ENCODE results near the gene KLHL14.
"Not testable (repeated sequence)": the region's sequence is repeated elsewhere in the genome, so short reads cannot be mapped to it uniquely, and the experiment has no call there.

KLHL14 gene

GRCh38 chr18:32711862-32712261 lies 61.0 kb downstream of the KLHL14 start:
- DNase-seq: no peak

GRCh38 chr18:32707586-32707985 lies 65.2 kb downstream of the KLHL14 start:
- DNase-seq: no peak

GRCh38 chr18:32707147-32707546 lies 65.7 kb downstream of the KLHL14 start:
- DNase-seq: no peak

GRCh38 chr18:32701313-32701712 lies 71.5 kb downstream of the KLHL14 start:
- no peak for DNase-seq

GRCh38 chr18:32698153-32698552 lies 74.7 kb downstream of the KLHL14 start:
- no peak for DNase-seq

GRCh38 chr18:32696376-32696775 lies 76.4 kb downstream of the KLHL14 start:
- DNase-seq: no peak

GRCh38 chr18:32695534-32695933 lies 77.3 kb downstream of the KLHL14 start:
- no peak for DNase-seq

- DNase-seq: no peak
Observed at GRCh38 chr18:32688821-32689220, 84.0 kb downstream of the KLHL14 start.

GRCh38 chr18:32684940-32685339 lies 87.9 kb downstream of the KLHL14 start:
- DNase-seq: no peak

GRCh38 chr18:32684096-32684495 lies 88.7 kb downstream of the KLHL14 start:
- no peak for DNase-seq

- DNase-seq: no peak
Observed at GRCh38 chr18:32683044-32683443, 89.8 kb downstream of the KLHL14 start.

- no peak for DNase-seq
Observed at GRCh38 chr18:32677578-32677977, 95.2 kb downstream of the KLHL14 start.

- DNase-seq: no peak
Observed at GRCh38 chr18:32674491-32674890, 98.3 kb downstream of the KLHL14 start.

GRCh38 chr18:32672398-32672797 lies 100.4 kb downstream of the KLHL14 start:
- no peak for DNase-seq

GRCh38 chr18:32670727-32671126 lies 102.1 kb downstream of the KLHL14 start:
- no peak for DNase-seq

- DNase-seq: no peak
Observed at GRCh38 chr18:32669549-32670165, 103.2 kb downstream of the KLHL14 start.

- no peak for DNase-seq
Observed at GRCh38 chr18:32668956-32669355, 103.9 kb downstream of the KLHL14 start.

- DNase-seq: no peak
Observed at GRCh38 chr18:32661486-32662299, 111.1 kb downstream of the KLHL14 start.

- DNase-seq: not testable (repeated sequence)
Observed at GRCh38 chr18:32654507-32654906, 118.3 kb downstream of the KLHL14 start.

GRCh38 chr18:32637659-32638058 lies 135.2 kb downstream of the KLHL14 start:
- not testable (repeated sequence) for DNase-seq

GRCh38 chr18:32637226-32637625 lies 135.6 kb downstream of the KLHL14 start:
- no peak for DNase-seq

GRCh38 chr18:32634876-32635431 lies 137.9 kb downstream of the KLHL14 start:
- DNase-seq: no peak

- no peak for DNase-seq
Observed at GRCh38 chr18:32629981-32630700, 142.7 kb downstream of the KLHL14 start.

- no peak for DNase-seq
Observed at GRCh38 chr18:32629292-32629691, 143.5 kb downstream of the KLHL14 start.
